Loucy (cell line): ENCODE data around the gene HFE.

Experiments
- CTCF ChIP-seq: fragments of 200-600 bp; sonication (generic); conservative IDR thresholded peaks from 2 replicates; pipeline ENCODE4 v1.5.1; 2014; ENCODE audit warnings: mild to moderate bottlenecking, antibody characterized with exemption, low read length
- EZH2phosphoT487 ChIP-seq: fragments of 200-600 bp; IDR thresholded peaks from 2 replicates; pipeline ENCODE4 v1.6.1; 2018; ENCODE audit warnings: antibody characterized with exemption, mild to moderate bottlenecking, moderate library complexity, borderline replicate concordance

GRCh38 chr6:26064619-26065257 lies 22.5 kb upstream of the HFE start:
- TF ChIP-seq CTCF (peak; percentile 76), EZH2phosphoT487 (no peak)
